Heart left ventricle (tissue), 16 donors: Measurements from ENCODE around the gene CENPP. TPM values are rescaled to one million over a fixed set of nuclear protein-coding genes. Genes with fewer than 3 reads are reported as not detected.
A peak's percentile ranks its signal among the peaks of the same experiment; 100 is the strongest.

ENCODE experiments used
- ATAC-seq, 4 donors: fragments of 200-7000 bp; cut with Tn5 transposase; one replicate each; pipeline ENCODE4 v1.9.1; 2020 to 2022; ENCODE audit warnings: moderate library complexity in 4 of 4, mild to moderate bottlenecking in 3 of 4, moderate number of reproducible peaks in 1 of 4
- DNase-seq, 5 donors: peaks; one replicate each; pipeline ENCODE4 v3.0.0-alpha.2; 2020
- H3K27ac ChIP-seq, 12 donors: fragments of 200-600 bp; sonication (generic) in 4 of 12; one replicate each; pipeline versions ENCODE4 v1.5.0 to v1.8.0; 2016 to 2022; ENCODE audit warnings: mild to moderate bottlenecking in 2 of 12
- H3K27me3 ChIP-seq, 9 donors: fragments of 200-600 bp; sonication (generic) in 2 of 9; one replicate each; pipeline versions ENCODE4 v1.5.1 to v1.8.0; 2016 to 2022; ENCODE audit warnings: mild to moderate bottlenecking in 3 of 9
- H3K36me3 ChIP-seq, 9 donors: fragments of 200-600 bp; sonication (generic) in 2 of 9; one replicate each; pipeline versions ENCODE4 v1.5.0 to v1.8.0; 2018 to 2022; ENCODE audit warnings: mild to moderate bottlenecking in 2 of 9
- H3K4me1 ChIP-seq, 12 donors: fragments of 200-600 bp; sonication (generic) in 4 of 12; one replicate each; pipeline versions ENCODE4 v1.5.0 to v1.8.0; 2016 to 2022; ENCODE audit warnings: mild to moderate bottlenecking in 3 of 12
- H3K4me3 ChIP-seq, 12 donors: fragments of 200-600 bp; sonication (generic) in 4 of 12; one replicate each; pipeline versions ENCODE4 v1.5.0 to v1.8.0; 2017 to 2022; ENCODE audit warnings: mild to moderate bottlenecking in 9 of 12, moderate library complexity in 4 of 12
- H3K9me3 ChIP-seq, 12 donors: fragments of 200-600 bp; sonication (generic) in 4 of 12; one replicate each; pipeline versions ENCODE4 v1.5.0 to v1.8.0; 2016 to 2022; ENCODE audit warnings: mild to moderate bottlenecking in 1 of 12
- POLR2A ChIP-seq, 2 donors: fragments of 450-650 bp; IDR thresholded peaks; one replicate each; pipeline ENCODE4 v1.6.1; 2017; ENCODE audit warnings: antibody characterized with exemption in 2 of 2, mild to moderate bottlenecking in 2 of 2, moderate library complexity in 2 of 2
- WGBS, 4 donors: extraction: QIAGEN DNeasy Blood & Tissue Kit in 2 of 4; methylation state at CpG; one replicate each; pipeline versions ENCODE4 v1.1.5 to v1.1.7; 2013 to 2018; 5-methylcytosine and 5-hydroxymethylcytosine counted together
- intact Hi-C, 10 donors: fragments of 100-400 bp; cut with DNase I; formaldehyde crosslinking; loops; one replicate each; pipeline versions ENCODE4 v1.11.1 to v1.14.2; 2022
- polyA plus RNA-seq, 2 donors: library from polyadenylated mRNA; stranded (reverse); fragments of 200-250 nt; gene quantifications; one replicate each; pipeline ENCODE4 v1.2.3, GENCODE V29; 2013
- total RNA-seq, 9 donors: library from RNA; depleted of rRNA in 2 of 9; stranded (reverse); fragments of >200 nt in 2 of 9; fragmentation: NEBNext Ultra II Directional in 3 of 9; extraction: Animal tissue kit (Norgen Biotek cat#: 25700) in 3 of 9; gene quantifications; one replicate each; pipeline versions ENCODE4 v1.1.0 to v1.2.4, GENCODE V29; 2016 to 2023
- TF ChIP-seq, protein P1 (sequence below), 12 donors: fragments of 200-600 bp; sonication (generic) in 4 of 12; IDR thresholded peaks; one replicate each; pipeline versions ENCODE4 v1.5.0 to v1.8.0; 2018 to 2022; ENCODE audit warnings: antibody characterized with exemption in 12 of 12, mild to moderate bottlenecking in 5 of 12
- donor health status: ischemic (EF 13 %, LVEDD 7.1; RV severe dilation, severe dysfunction).
- donor health status: healthy with polysubstance abuse.
- donor health status: DM: no; HTN: yes; CAD: no.
- donor health status: DM: no; HTN: no; CAD: no.
- donor health status: ischemic (EF 25% LVEDD 6.9; RV normal size, moderate dysfunction).
- donor health status: ischemic (EF 25% LVEDD 5.7; RV mildly dilated, moderate dysfunction).
- donor health status: healthy.
- donor health status: DM: yes; HTN: yes; CAD: no.
- donor health status: ischemic (EF 35%, LVEDD 5.7; RV mildly dilated, moderate dysfunction).
- donor health status: nonischemic (EF 11% LVEDD 7.7; RV severe dilation, severe dysfunction).
- donor health status: DM: yes; HTN: yes; CAD: no.
- donor health status: PGD.
- donor health status: ischemic (EF 29% LVEDD 5.4; RV normal size, mild dysfunction).
- donor health status: nonischemic (EF 23%, LVEDD 6.1; RV moderate dilation, normal function).

CENPP gene
- total and polyA plus RNA-seq, 11 donors: 1.1 to 5.8 (median 2.4) TPM

DNA sequence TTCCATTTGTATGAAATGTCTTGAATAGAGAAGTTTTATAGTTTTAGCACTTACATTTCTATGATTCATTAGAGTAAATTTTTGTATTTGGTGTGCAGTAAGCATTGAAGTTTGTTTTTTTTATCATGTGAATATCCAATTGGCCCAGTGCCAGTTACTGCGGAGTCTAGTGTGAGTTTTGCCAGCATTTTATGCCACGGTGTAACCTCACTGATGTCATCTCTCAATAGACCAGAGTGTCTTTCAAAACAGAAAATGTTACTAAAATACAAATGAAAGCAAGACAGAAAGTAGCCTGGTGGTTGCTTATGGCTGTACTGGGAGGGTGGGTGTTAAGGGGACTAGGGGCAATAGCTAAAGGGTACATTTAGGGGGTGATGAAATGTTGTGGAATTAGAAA, 281.3 kb downstream of the CENPP start:
- peaks cover 0 to 57% (median 30%) of the 10 kb centered on the region in 12 donors for H3K4me1 ChIP-seq
- 10 to 25% (median 18%) methylated on average over 2 of the region's 2 CpGs for WGBS, 4 donors
- peak in 1 of 5 donors; percentile 42 for DNase-seq
- peak in 1 of 4 donors; percentile 12 for ATAC-seq
- no peak overlapping the region for H3K4me3 ChIP-seq
- H3K9me3 ChIP-seq: peaks cover 0 to 25% (median 0%) of the 10 kb centered on the region in 12 donors
- H3K36me3 ChIP-seq: peaks cover 0 to 16% (median 7%) of the 10 kb centered on the region in 9 donors
- no peak for TF ChIP-seq POLR2A (IDR thresholded peaks at IDR 0.05)
- TF ChIP-seq, protein P1, sequence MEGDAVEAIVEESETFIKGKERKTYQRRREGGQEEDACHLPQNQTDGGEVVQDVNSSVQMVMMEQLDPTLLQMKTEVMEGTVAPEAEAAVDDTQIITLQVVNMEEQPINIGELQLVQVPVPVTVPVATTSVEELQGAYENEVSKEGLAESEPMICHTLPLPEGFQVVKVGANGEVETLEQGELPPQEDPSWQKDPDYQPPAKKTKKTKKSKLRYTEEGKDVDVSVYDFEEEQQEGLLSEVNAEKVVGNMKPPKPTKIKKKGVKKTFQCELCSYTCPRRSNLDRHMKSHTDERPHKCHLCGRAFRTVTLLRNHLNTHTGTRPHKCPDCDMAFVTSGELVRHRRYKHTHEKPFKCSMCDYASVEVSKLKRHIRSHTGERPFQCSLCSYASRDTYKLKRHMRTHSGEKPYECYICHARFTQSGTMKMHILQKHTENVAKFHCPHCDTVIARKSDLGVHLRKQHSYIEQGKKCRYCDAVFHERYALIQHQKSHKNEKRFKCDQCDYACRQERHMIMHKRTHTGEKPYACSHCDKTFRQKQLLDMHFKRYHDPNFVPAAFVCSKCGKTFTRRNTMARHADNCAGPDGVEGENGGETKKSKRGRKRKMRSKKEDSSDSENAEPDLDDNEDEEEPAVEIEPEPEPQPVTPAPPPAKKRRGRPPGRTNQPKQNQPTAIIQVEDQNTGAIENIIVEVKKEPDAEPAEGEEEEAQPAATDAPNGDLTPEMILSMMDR (IDR thresholded peaks at IDR 0.05): no peak
- peak overlapping the region in 9 of 12 donors; percentile 64 to 94 (median 86) for H3K27ac ChIP-seq
- no peaks in the 10 kb centered on the region for H3K27me3 ChIP-seq
- intact Hi-C loops: loop anchor here in 4 of 10 donors (5.0 to 10.0 kb wide), 4 partner anchors 75 to 125 kb away; partner anchors contain the start of gene ASPN (in 2 of the 4)

DNA sequence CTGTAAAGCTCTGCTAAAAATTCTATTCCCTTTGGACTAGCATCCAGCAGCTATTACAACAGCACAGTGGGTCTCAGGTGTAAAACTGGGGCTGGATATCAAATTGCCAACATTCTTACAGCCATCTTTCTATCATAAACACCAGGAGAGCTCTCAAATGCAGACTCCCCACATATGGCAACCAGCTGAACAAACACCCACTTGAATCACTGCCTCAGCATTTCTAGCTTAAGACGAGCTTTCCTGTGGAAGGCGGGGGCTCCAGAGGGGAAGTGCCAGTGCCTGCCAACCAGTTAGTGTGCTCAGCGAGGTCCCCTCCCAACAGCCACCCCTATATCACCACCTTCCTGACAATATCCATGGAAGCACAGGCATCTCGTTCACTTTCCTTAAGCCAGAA, 282.0 kb downstream of the CENPP start:
- intact Hi-C loops: loop anchor here in 4 of 10 donors (5.0 to 10.0 kb wide), 4 partner anchors 75 to 125 kb away; partner anchors contain the start of gene ASPN (in 2 of the 4)
- peak in 3 of 4 donors; percentile 3 to 23 (median 6) for ATAC-seq
- WGBS, 4 donors: 10 to 55% (median 30%) methylated on average over 4 of the region's 4 CpGs

DNA sequence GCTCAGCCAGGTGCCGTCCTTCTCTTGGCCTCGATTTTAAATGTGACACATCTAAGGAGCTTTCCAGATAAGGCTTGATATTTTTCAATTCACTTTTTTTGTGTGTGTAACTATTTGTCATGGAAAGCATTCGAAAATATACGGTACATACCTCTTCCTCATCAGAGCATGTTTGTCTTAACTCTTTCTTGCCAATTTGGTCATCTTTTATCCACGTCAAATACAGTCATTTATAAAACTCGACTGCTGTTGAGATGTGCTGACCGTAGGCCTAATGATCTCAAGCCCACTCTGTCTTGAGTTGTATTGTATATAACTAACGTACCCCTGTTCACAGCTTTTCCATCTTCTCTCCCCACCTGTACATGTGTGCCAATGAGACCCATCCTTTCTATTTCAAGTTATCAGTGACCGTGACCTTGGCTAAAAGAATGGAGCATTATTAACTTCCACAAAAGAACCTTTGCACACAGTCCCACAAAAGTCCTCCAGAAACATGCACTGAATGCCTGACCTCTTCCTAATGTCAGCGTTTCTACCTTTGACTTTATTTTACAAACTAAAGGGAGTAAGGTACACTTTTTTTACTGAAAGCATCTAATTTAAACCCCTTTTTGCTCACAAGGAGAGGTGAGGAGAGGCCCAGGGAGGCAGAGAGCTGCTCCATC, 282.6 kb downstream of the CENPP start:
- TF ChIP-seq POLR2A (IDR thresholded peaks at IDR 0.05): no peak
- TF ChIP-seq, protein P1 (IDR thresholded peaks at IDR 0.05): no peak
- WGBS, 4 donors: 65 to 73% (median 68%) methylated on average over 10 of the region's 10 CpGs

More for the DNA sequence above, 282.0 kb downstream of the CENPP start:
- peak overlapping the region in 11 of 12 donors; percentile 23 to 94 (median 83) for H3K27ac ChIP-seq
- H3K4me1 ChIP-seq: peaks cover 0 to 55% (median 30%) of the 10 kb centered on the region in 12 donors
- TF ChIP-seq, protein P1 (IDR thresholded peaks at IDR 0.05): no peak
- TF ChIP-seq POLR2A (IDR thresholded peaks at IDR 0.05): no peak
- no peaks in the 10 kb centered on the region for H3K27me3 ChIP-seq
- no peak overlapping the region for H3K4me3 ChIP-seq
- peaks cover 0 to 23% (median 14%) of the 10 kb centered on the region in 9 donors for H3K36me3 ChIP-seq
- peaks cover 0 to 25% (median 0%) of the 10 kb centered on the region in 12 donors for H3K9me3 ChIP-seq
- DNase-seq: peak in 1 of 5 donors; percentile 52

DNA sequence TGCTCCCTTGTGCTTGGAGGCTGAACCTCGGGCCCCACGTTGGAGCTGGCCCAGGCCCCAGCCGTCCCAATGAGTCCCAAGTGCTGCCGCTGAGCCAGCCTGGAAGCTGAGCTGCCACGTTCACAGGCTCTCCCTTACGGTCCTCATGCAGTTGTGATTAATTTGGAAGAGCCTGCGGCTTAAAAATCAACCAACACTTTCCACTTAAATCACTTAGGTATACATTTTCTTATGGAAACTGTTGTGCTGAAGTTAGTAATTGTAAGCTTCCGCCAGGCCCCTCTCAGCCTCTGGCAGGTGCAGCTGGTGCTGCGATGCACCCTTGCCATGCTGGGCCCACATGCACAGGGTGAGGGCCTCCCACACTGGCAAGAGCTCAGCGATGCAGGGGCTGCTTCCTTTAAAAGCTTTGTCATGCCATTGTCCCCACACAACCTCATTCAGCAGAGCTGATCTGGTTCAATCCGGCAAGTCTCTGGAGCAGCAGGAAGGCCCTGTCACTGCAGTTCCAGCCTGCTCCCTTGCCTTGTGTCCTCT, 283.2 kb downstream of the CENPP start:
- H3K9me3 ChIP-seq: peaks cover 0 to 21% (median 0%) of the 10 kb centered on the region in 12 donors
- intact Hi-C loops: loop anchor here in 4 of 10 donors (5.0 to 10.0 kb wide), 4 partner anchors 77 to 127 kb away; partner anchors contain the start of gene ASPN (in 2 of the 4)
- peak overlapping the region; percentile 64 to 94 (median 80) for H3K27ac ChIP-seq
- peak; percentile 60 to 81 (median 68) for DNase-seq
- TF ChIP-seq, protein P1 (IDR thresholded peaks at IDR 0.05): no peak
- TF ChIP-seq POLR2A (IDR thresholded peaks at IDR 0.05): no peak
- H3K36me3 ChIP-seq: peaks cover 0 to 35% (median 26%) of the 10 kb centered on the region in 9 donors
- no peaks in the 10 kb centered on the region for H3K27me3 ChIP-seq
- peaks cover 0 to 55% (median 30%) of the 10 kb centered on the region in 12 donors for H3K4me1 ChIP-seq
- peak; percentile 24 to 62 (median 54) for ATAC-seq
- 56 to 68% (median 60%) methylated on average over 10 to 11 of the region's 11 CpGs for WGBS, 4 donors
- no peak overlapping the region for H3K4me3 ChIP-seq

More for the DNA sequence above, 282.6 kb downstream of the CENPP start:
- H3K4me3 ChIP-seq: no peak overlapping the region
- intact Hi-C loops: loop anchor here in 4 of 10 donors (5.0 to 10.0 kb wide), 4 partner anchors 76 to 126 kb away; partner anchors contain the start of gene ASPN (in 2 of the 4)
- peaks cover 0 to 29% (median 20%) of the 10 kb centered on the region in 9 donors for H3K36me3 ChIP-seq
- H3K27me3 ChIP-seq: no peaks in the 10 kb centered on the region
- peak overlapping the region; percentile 50 to 94 (median 80) for H3K27ac ChIP-seq
- DNase-seq: no peak
- ATAC-seq: no peak
- H3K4me1 ChIP-seq: peaks cover 0 to 55% (median 30%) of the 10 kb centered on the region in 12 donors
- H3K9me3 ChIP-seq: peaks cover 0 to 25% (median 0%) of the 10 kb centered on the region in 12 donors
